Stomach (tissue), 9 donors: Measurements from ENCODE around the gene CST11. TPM values are rescaled to one million over a fixed set of nuclear protein-coding genes. Genes with fewer than 3 reads are reported as not detected.
"Not testable (repeated sequence)": the region's sequence is repeated elsewhere in the genome, so short reads cannot be mapped to it uniquely, and the experiment has no call there.

Experiments used
- DNase-seq, 2 donors: peaks; one replicate each; pipeline versions ENCODE4 v3.0.0 to v3.0.0-alpha.2; 2013 to 2019
- H3K27ac ChIP-seq, 5 donors: fragments of 200-600 bp in 4 of 5; sonication (generic) in 4 of 5; one replicate each; pipeline ENCODE4 v1.5.1; 2013 to 2019; ENCODE audit warnings: mild to moderate bottlenecking in 1 of 5, moderate library complexity in 1 of 5
- H3K27me3 ChIP-seq, 3 donors: fragments of 200-600 bp; sonication (generic); one replicate each; pipeline ENCODE4 v1.5.1; 2017 to 2019; ENCODE audit warnings: mixed run types in 1 of 3
- H3K36me3 ChIP-seq, 4 donors: fragments of 200-600 bp; sonication (generic); 1 replicate in 3 of 4; 2 replicates in 1 of 4; pipeline ENCODE4 v1.5.1; 2016 to 2019
- H3K4me1 ChIP-seq, 4 donors: fragments of 200-600 bp; sonication (generic); one replicate each; pipeline ENCODE4 v1.5.1; 2016 to 2019
- H3K4me3 ChIP-seq, 4 donors: fragments of 200-600 bp; sonication (generic) in 3 of 4; one replicate each; pipeline ENCODE4 v1.5.1; 2016 to 2019; ENCODE audit warnings: mild to moderate bottlenecking in 1 of 4
- H3K9me3 ChIP-seq, 4 donors: fragments of 200-600 bp; sonication (generic); one replicate each; pipeline ENCODE4 v1.5.1; 2016 to 2019
- EP300 ChIP-seq: sonication (generic); formaldehyde crosslinking; IDR thresholded peaks from one replicate; pipeline ENCODE4 v1.6.1; 2017; ENCODE audit warnings: antibody characterized with exemption
- POLR2A ChIP-seq, 4 donors: fragments of 450-650 bp; IDR thresholded peaks; one replicate each; pipeline ENCODE4 v1.6.1; 2016; ENCODE audit warnings: antibody characterized with exemption in 4 of 4, control low read depth in 2 of 4, mild to moderate bottlenecking in 1 of 4, moderate library complexity in 1 of 4
- POLR2AphosphoS5 ChIP-seq, 3 donors: sonication (generic); formaldehyde crosslinking; IDR thresholded peaks; one replicate each; pipeline ENCODE4 v1.6.1; 2016; ENCODE audit warnings: antibody characterized with exemption in 3 of 3
- WGBS, 5 donors: extraction: QIAGEN DNeasy Blood & Tissue Kit in 3 of 5; methylation state at CpG; one replicate each; pipeline versions ENCODE4 v1.1.5 to v1.1.7; 2013 to 2018; 5-methylcytosine and 5-hydroxymethylcytosine counted together
- intact Hi-C: fragments of 100-400 bp; cut with DNase I; formaldehyde crosslinking; loops from one replicate; pipeline ENCODE4 v1.15.1; 2023; ENCODE audit warnings: low total_unique reads
- polyA plus RNA-seq, 3 donors: library from polyadenylated mRNA; stranded (reverse); fragments of 200-250 nt; gene quantifications; one replicate each; pipeline ENCODE4 v1.2.3, GENCODE V29; 2013
- total RNA-seq, 5 donors: library from RNA; depleted of rRNA; stranded (reverse); fragments of >200 nt; gene quantifications; one replicate each; pipeline versions ENCODE4 v1.1.0 to v1.2.3, GENCODE V29; 2014 to 2016
- TF ChIP-seq, protein P1 (sequence below), 7 experiments: fragments of 450-650 bp in 4 of 7; fragments of 200-600 bp in 3 of 7; sonication (generic) in 3 of 7; IDR thresholded peaks; one replicate each; pipeline ENCODE4 v1.5.1; 2016 to 2019; ENCODE audit warnings: antibody characterized with exemption in 7 of 7, control low read depth in 2 of 7, mild to moderate bottlenecking in 1 of 7
- donor health status: healthy with polysubstance abuse.
- donor health status: Bipolar disorder and iron deficiency.
- donor health status: healthy.

CST11 gene
- total and polyA plus RNA-seq, 8 donors = not detected

GRCh38 chr20:23476015-23476754 is 23.5 kb upstream of the CST11 start:
- Histone ChIP-seq H3K36me3 (no peaks in the 10 kb centered on the region), H3K27ac (no peak overlapping the region), H3K4me3 (no peak overlapping the region), H3K9me3 (no peaks in the 10 kb centered on the region), H3K27me3 (no peaks in the 10 kb centered on the region), H3K4me1 (no peaks in the 10 kb centered on the region)
- TF ChIP-seq, protein P1, sequence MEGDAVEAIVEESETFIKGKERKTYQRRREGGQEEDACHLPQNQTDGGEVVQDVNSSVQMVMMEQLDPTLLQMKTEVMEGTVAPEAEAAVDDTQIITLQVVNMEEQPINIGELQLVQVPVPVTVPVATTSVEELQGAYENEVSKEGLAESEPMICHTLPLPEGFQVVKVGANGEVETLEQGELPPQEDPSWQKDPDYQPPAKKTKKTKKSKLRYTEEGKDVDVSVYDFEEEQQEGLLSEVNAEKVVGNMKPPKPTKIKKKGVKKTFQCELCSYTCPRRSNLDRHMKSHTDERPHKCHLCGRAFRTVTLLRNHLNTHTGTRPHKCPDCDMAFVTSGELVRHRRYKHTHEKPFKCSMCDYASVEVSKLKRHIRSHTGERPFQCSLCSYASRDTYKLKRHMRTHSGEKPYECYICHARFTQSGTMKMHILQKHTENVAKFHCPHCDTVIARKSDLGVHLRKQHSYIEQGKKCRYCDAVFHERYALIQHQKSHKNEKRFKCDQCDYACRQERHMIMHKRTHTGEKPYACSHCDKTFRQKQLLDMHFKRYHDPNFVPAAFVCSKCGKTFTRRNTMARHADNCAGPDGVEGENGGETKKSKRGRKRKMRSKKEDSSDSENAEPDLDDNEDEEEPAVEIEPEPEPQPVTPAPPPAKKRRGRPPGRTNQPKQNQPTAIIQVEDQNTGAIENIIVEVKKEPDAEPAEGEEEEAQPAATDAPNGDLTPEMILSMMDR (IDR thresholded peaks at IDR 0.05) = no peak
- TF ChIP-seq EP300 = no peak
- TF ChIP-seq POLR2AphosphoS5 (IDR thresholded peaks at IDR 0.05) = no peak
- no peak for TF ChIP-seq POLR2A (IDR thresholded peaks at IDR 0.05)
- intact Hi-C loops = no loop called here
- DNase-seq = no peak
- 71 to 90% (median 78%) methylated on average over 6 of the region's 6 CpGs for whole genome bisulfite sequencing, 5 donors

DNA sequence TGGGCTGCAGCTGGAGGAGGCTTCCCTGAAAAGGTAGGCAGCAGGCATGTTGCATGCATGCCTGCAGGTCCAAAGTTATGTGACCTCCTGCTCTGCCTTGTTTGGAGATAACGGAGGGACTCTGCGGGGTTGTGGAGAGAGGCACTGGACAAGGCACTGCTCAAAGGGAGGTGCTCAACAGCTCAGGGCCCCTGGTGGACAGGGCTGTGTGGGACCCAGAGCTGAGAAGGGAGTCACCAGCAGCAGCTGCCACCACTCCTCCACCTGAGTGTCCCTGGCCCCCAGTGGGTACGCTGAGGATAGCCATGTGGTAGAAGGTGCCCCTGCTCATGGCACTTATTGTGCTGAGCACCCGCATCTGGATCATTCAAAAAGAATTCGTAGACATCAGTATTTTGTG is 22.7 kb upstream of the CST11 start:
- TF ChIP-seq POLR2AphosphoS5 (IDR thresholded peaks at IDR 0.05) (no peak), EP300 (no peak), POLR2A (IDR thresholded peaks at IDR 0.05) (no peak)
- TF ChIP-seq, protein P1 (IDR thresholded peaks at IDR 0.05) = no peak
- WGBS, 5 donors = 69 to 88% (median 80%) methylated on average over 3 to 5 of the region's 5 CpGs

DNA sequence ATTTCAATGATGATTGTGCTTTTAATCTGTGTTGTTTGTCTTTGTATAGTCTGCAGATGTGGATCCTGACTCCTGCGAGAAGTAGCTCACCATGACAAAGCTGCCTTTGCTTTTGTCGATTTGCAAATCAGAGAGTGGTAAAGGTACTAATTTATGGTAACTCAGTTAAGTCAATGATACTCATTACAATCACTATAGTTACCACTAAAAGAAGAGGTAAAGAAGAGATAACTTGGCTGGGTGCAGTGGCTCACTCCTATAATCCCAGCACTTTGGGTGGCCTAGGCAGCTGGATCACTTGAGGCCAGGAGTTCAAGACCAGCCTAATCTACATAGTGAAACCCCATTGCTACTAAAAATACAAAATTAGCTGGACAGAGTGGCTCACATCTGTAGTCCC is 20.6 kb upstream of the CST11 start:
- H3K27ac ChIP-seq, H3K4me1 ChIP-seq, H3K9me3 ChIP-seq, intact Hi-C loops, DNase-seq, H3K36me3 ChIP-seq, H3K4me3 ChIP-seq, H3K27me3 ChIP-seq: not testable (repeated sequence)
- 13 to 45% (median 37%) methylated on average over 2 of the region's 2 CpGs for WGBS, 5 donors

More for the DNA sequence above, 22.7 kb upstream of the CST11 start:
- H3K27me3 ChIP-seq = no peaks in the 10 kb centered on the region
- H3K4me3 ChIP-seq = no peak overlapping the region
- H3K4me1 ChIP-seq = no peaks in the 10 kb centered on the region
- H3K27ac ChIP-seq = no peak overlapping the region
- H3K36me3 ChIP-seq = no peaks in the 10 kb centered on the region
- no peaks in the 10 kb centered on the region for H3K9me3 ChIP-seq
- intact Hi-C loops = no loop called here
- no peak for DNase-seq

GRCh38 chr20:23472306-23472705 is 19.6 kb upstream of the CST11 start:
- H3K27me3 ChIP-seq, H3K27ac ChIP-seq, DNase-seq, H3K36me3 ChIP-seq, H3K4me1 ChIP-seq, H3K9me3 ChIP-seq, H3K4me3 ChIP-seq, intact Hi-C loops: not testable (repeated sequence)
- WGBS, 5 donors = 73 to 89% (median 76%) methylated on average over 5 of the region's 5 CpGs

GRCh38 chr20:23466961-23467360 is 14.3 kb upstream of the CST11 start:
- peaks cover 5 to 27% (median 19%) of the 10 kb centered on the region in 4 donors for H3K9me3 ChIP-seq
- H3K36me3 ChIP-seq, DNase-seq, H3K4me3 ChIP-seq, H3K27me3 ChIP-seq, intact Hi-C loops, H3K27ac ChIP-seq, H3K4me1 ChIP-seq: not testable (repeated sequence)
- 74 to 91% (median 77%) methylated on average over 3 of the region's 3 CpGs for WGBS, 5 donors

DNA sequence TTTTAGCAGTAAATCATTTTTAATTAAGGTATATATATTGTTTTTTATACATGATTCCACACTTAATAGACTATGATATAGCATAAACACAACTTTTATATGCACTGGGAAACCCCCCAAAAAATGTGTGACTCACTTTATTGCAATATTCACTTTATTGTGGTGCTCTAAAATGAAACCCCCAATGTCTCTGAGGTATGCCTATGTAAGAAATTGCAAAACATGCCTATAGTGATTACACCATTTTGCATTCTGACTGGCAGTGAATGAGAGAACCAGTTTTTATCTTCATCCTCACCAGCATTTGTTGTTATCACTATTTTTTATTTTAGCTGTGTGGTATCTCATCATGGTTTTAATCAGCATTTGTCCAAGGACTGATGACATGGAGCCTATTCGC is 8.5 kb upstream of the CST11 start:
- Histone ChIP-seq H3K27ac (no peak overlapping the region), H3K9me3 (peaks cover 0 to 9% (median 5%) of the 10 kb centered on the region in 4 donors), H3K27me3 (no peaks in the 10 kb centered on the region), H3K4me1 (peaks cover 0 to 6% (median 0%) of the 10 kb centered on the region in 4 donors), H3K4me3 (no peak overlapping the region), H3K36me3 (no peaks in the 10 kb centered on the region)
- DNase-seq = no peak
- WGBS, 5 donors = 42 to 96% (median 92%) methylated on average over 1 of the region's 1 CpG
- intact Hi-C loops = no loop called here
- TF ChIP-seq POLR2AphosphoS5 (IDR thresholded peaks at IDR 0.05) (no peak), EP300 (no peak), POLR2A (IDR thresholded peaks at IDR 0.05) (no peak)
- TF ChIP-seq, protein P1 (IDR thresholded peaks at IDR 0.05) = no peak
